ENCODE results near the gene GHR. TPM values are rescaled to one million over a fixed set of nuclear protein-coding genes. Genes with fewer than 3 reads are reported as not detected.

The GHR gene
- total RNA-seq, 1 experiment from 2014 or later, result not detected

DNA sequence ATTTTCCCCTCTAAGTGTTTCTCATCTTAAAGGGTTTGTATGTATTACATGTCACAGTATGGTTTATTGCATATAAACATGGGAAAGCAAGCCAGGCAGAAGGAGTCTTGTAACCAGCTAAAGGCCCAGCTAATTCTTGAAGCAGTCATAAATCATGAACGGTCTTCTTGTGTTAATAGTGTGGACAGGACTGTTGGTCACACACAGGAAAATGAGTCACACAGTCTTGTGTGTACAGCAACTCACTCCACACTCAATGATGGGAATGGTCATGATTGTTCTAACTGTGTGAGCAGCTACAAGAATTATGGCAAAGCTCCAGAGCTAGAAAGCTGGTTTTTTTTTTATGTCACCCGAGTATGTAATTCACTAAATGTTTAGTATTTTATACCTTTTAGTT lies 123.9 kb downstream of the GHR start:
- Histone ChIP-seq H3K4me1 (ENCODE audit: insufficient read depth, low read length, poor library complexity, severe bottlenecking) (no peaks in the 10 kb centered on the region), H3K27ac (ENCODE audit: low read depth, low read length, poor library complexity, severe bottlenecking) (no peak overlapping the region), H3K4me3 (ENCODE audit: low read depth, low read length, poor library complexity, severe bottlenecking) (no peak overlapping the region), H3K9me3 (ENCODE audit: low read depth, low read length, poor library complexity, severe bottlenecking) (no peaks in the 10 kb centered on the region), H3K36me3 (ENCODE audit: insufficient read depth, low read length, poor library complexity, severe bottlenecking) (no peaks in the 10 kb centered on the region), H3K27me3 (replicated peaks; ENCODE audit: insufficient read depth, low read depth, low read length, poor library complexity) (no peaks in the 10 kb centered on the region)
- ChIA-PET POLR2A (ENCODE audit: low non-redundant PET) (no interaction called here), CTCF (no interaction called here)
- BruUV-seq (replicated peaks), result no TSS peak
- no peak for DNase-seq (ENCODE audit: low spot score)
- intact Hi-C loops (cut with micrococcal nuclease; ENCODE audit: unreplicated experiment), result no loop called here
- no peak for TF ChIP-seq EZH2 (IDR thresholded peaks at IDR 0.05; ENCODE audit: borderline replicate concordance, low read depth, low read length, poor library complexity, severe bottlenecking)
- TF ChIP-seq, protein P1, sequence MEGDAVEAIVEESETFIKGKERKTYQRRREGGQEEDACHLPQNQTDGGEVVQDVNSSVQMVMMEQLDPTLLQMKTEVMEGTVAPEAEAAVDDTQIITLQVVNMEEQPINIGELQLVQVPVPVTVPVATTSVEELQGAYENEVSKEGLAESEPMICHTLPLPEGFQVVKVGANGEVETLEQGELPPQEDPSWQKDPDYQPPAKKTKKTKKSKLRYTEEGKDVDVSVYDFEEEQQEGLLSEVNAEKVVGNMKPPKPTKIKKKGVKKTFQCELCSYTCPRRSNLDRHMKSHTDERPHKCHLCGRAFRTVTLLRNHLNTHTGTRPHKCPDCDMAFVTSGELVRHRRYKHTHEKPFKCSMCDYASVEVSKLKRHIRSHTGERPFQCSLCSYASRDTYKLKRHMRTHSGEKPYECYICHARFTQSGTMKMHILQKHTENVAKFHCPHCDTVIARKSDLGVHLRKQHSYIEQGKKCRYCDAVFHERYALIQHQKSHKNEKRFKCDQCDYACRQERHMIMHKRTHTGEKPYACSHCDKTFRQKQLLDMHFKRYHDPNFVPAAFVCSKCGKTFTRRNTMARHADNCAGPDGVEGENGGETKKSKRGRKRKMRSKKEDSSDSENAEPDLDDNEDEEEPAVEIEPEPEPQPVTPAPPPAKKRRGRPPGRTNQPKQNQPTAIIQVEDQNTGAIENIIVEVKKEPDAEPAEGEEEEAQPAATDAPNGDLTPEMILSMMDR (conservative IDR thresholded peaks at IDR 0.05; ENCODE audit: low read depth, low read length), result no peak

DNA sequence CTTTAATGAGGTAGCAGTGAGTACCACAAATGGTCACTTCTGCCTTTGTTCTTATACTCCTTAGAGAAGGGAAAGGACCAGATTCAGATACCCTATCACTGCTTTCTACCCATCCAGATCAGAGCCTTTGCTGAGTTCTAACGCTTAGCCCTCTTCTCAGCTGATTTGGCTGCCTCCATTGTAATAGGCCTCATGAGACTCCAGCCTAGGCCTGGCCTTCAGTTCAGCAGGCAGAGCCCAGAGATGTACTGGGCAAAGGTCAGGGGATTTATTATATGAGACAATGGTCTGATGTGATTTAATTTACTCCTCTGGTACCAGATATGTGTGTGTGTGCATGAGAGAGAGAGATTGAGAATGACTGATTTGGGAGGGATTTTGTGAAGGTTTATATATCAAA lies 124.7 kb downstream of the GHR start:
- H3K27me3 ChIP-seq (replicated peaks; ENCODE audit: insufficient read depth, low read depth, low read length, poor library complexity), result no peaks in the 10 kb centered on the region
- H3K9me3 ChIP-seq (ENCODE audit: low read depth, low read length, poor library complexity, severe bottlenecking), result no peaks in the 10 kb centered on the region
- H3K27ac ChIP-seq (ENCODE audit: low read depth, low read length, poor library complexity, severe bottlenecking), result no peak overlapping the region
- no peaks in the 10 kb centered on the region for H3K36me3 ChIP-seq (ENCODE audit: insufficient read depth, low read length, poor library complexity, severe bottlenecking)
- ChIA-PET POLR2A (ENCODE audit: low non-redundant PET) (no interaction called here), CTCF (no interaction called here)
- no peak overlapping the region for H3K4me3 ChIP-seq (ENCODE audit: low read depth, low read length, poor library complexity, severe bottlenecking)
- TF ChIP-seq EZH2 (IDR thresholded peaks at IDR 0.05; ENCODE audit: borderline replicate concordance, low read depth, low read length, poor library complexity, severe bottlenecking), result no peak
- TF ChIP-seq, protein P1 (conservative IDR thresholded peaks at IDR 0.05; ENCODE audit: low read depth, low read length), result no peak
- no peak for DNase-seq (ENCODE audit: low spot score)
- BruUV-seq (replicated peaks), result no TSS peak
- H3K4me1 ChIP-seq (ENCODE audit: insufficient read depth, low read length, poor library complexity, severe bottlenecking), result no peaks in the 10 kb centered on the region
- intact Hi-C loops (cut with micrococcal nuclease; ENCODE audit: unreplicated experiment), result no loop called here

- TF ChIP-seq, protein P1 (conservative IDR thresholded peaks at IDR 0.05; ENCODE audit: low read depth, low read length), result no peak
- TF ChIP-seq EZH2 (IDR thresholded peaks at IDR 0.05; ENCODE audit: borderline replicate concordance, low read depth, low read length, poor library complexity, severe bottlenecking), result no peak
- intact Hi-C loops (cut with micrococcal nuclease; ENCODE audit: unreplicated experiment), result no loop called here
- ChIA-PET CTCF (no interaction called here), POLR2A (ENCODE audit: low non-redundant PET) (no interaction called here)
- H3K9me3 ChIP-seq (ENCODE audit: low read depth, low read length, poor library complexity, severe bottlenecking), result no peaks in the 10 kb centered on the region
- H3K27ac ChIP-seq (ENCODE audit: low read depth, low read length, poor library complexity, severe bottlenecking), result no peak overlapping the region
- H3K4me1 ChIP-seq (ENCODE audit: insufficient read depth, low read length, poor library complexity, severe bottlenecking), result no peaks in the 10 kb centered on the region
- H3K27me3 ChIP-seq (replicated peaks; ENCODE audit: insufficient read depth, low read depth, low read length, poor library complexity), result no peaks in the 10 kb centered on the region
- DNase-seq (ENCODE audit: low spot score), result no peak
- no peaks in the 10 kb centered on the region for H3K36me3 ChIP-seq (ENCODE audit: insufficient read depth, low read length, poor library complexity, severe bottlenecking)
- no TSS peak for BruUV-seq (replicated peaks)
- no peak overlapping the region for H3K4me3 ChIP-seq (ENCODE audit: low read depth, low read length, poor library complexity, severe bottlenecking)
Observed at GRCh38 chr5:42552597-42552996, 129.4 kb downstream of the GHR start.
